K562 (cell line): ENCODE results near the gene LOC128125822.

Experiments used
- CHD4 ChIP-seq: fragments of 200-600 bp; sonication (generic); IDR thresholded peaks from 3 replicates; pipeline ENCODE4 v1.6.1; 2012; ENCODE audit warnings: low read depth, mild to moderate bottlenecking, mixed read lengths, low read length, inconsistent platforms; ENCODE audit not compliant: insufficient read depth, insufficient replicate concordance, poor library complexity, severe bottlenecking
- RHOXF2B ChIP-seq: fragments of 250-450 bp; sonication (Bioruptor Pico); conservative IDR thresholded peaks from 2 replicates; pipeline ENCODE4 v1.5.1; 2021
- TF ChIP-seq, protein P1 (sequence below): fragments of 200-600 bp; sonication (generic); IDR thresholded peaks from one replicate; pipeline ENCODE4 v1.6.1; 2012; ENCODE audit warnings: mild to moderate bottlenecking, low read depth, low read length, inconsistent platforms

Gene LOC128125822

DNA sequence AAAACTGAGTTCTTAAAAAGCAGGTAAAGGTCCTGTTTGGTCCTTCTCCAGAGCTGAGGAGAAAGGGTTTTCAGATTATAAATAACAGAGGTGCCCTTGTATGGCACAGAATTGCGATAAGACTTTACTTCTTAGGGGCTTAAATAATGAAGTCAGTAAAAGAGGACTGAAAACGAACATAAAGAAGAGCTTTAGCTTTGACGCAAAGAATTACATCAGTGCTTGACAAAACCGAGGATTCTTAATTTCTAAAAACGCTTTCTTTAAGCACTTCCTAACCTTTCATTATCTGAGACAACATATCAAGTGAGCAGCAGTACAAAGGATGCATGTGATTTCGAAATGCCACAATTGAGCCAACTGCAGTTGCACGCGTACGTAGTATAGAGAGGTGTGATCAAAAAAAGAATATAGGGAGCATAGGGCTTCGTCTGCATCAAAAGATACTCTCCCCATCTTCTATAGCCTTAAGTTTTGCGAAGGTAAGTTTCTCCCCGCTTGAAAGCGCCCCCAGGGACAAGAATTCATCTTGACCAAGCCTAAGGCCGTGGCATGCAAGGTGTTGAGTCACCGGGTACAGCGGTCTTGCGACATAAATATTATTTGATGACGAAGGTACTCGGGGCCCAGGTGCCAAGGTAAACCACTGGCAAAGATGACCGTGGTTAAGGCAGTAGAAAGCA is 778 bp upstream of the LOC128125822 start (continued):
- TF ChIP-seq, protein P1, sequence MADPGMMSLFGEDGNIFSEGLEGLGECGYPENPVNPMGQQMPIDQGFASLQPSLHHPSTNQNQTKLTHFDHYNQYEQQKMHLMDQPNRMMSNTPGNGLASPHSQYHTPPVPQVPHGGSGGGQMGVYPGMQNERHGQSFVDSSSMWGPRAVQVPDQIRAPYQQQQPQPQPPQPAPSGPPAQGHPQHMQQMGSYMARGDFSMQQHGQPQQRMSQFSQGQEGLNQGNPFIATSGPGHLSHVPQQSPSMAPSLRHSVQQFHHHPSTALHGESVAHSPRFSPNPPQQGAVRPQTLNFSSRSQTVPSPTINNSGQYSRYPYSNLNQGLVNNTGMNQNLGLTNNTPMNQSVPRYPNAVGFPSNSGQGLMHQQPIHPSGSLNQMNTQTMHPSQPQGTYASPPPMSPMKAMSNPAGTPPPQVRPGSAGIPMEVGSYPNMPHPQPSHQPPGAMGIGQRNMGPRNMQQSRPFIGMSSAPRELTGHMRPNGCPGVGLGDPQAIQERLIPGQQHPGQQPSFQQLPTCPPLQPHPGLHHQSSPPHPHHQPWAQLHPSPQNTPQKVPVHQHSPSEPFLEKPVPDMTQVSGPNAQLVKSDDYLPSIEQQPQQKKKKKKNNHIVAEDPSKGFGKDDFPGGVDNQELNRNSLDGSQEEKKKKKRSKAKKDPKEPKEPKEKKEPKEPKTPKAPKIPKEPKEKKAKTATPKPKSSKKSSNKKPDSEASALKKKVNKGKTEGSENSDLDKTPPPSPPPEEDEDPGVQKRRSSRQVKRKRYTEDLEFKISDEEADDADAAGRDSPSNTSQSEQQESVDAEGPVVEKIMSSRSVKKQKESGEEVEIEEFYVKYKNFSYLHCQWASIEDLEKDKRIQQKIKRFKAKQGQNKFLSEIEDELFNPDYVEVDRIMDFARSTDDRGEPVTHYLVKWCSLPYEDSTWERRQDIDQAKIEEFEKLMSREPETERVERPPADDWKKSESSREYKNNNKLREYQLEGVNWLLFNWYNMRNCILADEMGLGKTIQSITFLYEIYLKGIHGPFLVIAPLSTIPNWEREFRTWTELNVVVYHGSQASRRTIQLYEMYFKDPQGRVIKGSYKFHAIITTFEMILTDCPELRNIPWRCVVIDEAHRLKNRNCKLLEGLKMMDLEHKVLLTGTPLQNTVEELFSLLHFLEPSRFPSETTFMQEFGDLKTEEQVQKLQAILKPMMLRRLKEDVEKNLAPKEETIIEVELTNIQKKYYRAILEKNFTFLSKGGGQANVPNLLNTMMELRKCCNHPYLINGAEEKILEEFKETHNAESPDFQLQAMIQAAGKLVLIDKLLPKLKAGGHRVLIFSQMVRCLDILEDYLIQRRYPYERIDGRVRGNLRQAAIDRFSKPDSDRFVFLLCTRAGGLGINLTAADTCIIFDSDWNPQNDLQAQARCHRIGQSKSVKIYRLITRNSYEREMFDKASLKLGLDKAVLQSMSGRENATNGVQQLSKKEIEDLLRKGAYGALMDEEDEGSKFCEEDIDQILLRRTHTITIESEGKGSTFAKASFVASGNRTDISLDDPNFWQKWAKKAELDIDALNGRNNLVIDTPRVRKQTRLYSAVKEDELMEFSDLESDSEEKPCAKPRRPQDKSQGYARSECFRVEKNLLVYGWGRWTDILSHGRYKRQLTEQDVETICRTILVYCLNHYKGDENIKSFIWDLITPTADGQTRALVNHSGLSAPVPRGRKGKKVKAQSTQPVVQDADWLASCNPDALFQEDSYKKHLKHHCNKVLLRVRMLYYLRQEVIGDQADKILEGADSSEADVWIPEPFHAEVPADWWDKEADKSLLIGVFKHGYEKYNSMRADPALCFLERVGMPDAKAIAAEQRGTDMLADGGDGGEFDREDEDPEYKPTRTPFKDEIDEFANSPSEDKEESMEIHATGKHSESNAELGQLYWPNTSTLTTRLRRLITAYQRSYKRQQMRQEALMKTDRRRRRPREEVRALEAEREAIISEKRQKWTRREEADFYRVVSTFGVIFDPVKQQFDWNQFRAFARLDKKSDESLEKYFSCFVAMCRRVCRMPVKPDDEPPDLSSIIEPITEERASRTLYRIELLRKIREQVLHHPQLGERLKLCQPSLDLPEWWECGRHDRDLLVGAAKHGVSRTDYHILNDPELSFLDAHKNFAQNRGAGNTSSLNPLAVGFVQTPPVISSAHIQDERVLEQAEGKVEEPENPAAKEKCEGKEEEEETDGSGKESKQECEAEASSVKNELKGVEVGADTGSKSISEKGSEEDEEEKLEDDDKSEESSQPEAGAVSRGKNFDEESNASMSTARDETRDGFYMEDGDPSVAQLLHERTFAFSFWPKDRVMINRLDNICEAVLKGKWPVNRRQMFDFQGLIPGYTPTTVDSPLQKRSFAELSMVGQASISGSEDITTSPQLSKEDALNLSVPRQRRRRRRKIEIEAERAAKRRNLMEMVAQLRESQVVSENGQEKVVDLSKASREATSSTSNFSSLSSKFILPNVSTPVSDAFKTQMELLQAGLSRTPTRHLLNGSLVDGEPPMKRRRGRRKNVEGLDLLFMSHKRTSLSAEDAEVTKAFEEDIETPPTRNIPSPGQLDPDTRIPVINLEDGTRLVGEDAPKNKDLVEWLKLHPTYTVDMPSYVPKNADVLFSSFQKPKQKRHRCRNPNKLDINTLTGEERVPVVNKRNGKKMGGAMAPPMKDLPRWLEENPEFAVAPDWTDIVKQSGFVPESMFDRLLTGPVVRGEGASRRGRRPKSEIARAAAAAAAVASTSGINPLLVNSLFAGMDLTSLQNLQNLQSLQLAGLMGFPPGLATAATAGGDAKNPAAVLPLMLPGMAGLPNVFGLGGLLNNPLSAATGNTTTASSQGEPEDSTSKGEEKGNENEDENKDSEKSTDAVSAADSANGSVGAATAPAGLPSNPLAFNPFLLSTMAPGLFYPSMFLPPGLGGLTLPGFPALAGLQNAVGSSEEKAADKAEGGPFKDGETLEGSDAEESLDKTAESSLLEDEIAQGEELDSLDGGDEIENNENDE = no peak
- TF ChIP-seq RHOXF2B (CRISPR knock-in tag) (no peak), CHD4 (peak; percentile 21)
